Prostate gland (tissue), 2 donors: ENCODE results near the gene TOE1.

Experiments used
- CTCF ChIP-seq, 4 experiments: fragments of 200-600 bp in 2 of 4; fragments of 450-650 bp in 2 of 4; sonication (generic) in 2 of 4; IDR thresholded peaks; 1 replicate in 3 of 4; 2 replicates in 1 of 4; pipeline ENCODE4 v1.5.1; 2016 to 2019; ENCODE audit warnings: antibody characterized with exemption in 4 of 4, mild to moderate bottlenecking in 2 of 4, moderate library complexity in 2 of 4
- POLR2A ChIP-seq: fragments of 450-650 bp; IDR thresholded peaks from one replicate; pipeline ENCODE4 v1.6.1; 2016; ENCODE audit warnings: antibody characterized with exemption, mild to moderate bottlenecking
- POLR2AphosphoS5 ChIP-seq: sonication (generic); formaldehyde crosslinking; IDR thresholded peaks from one replicate; pipeline ENCODE4 v1.6.1; 2017; ENCODE audit warnings: antibody characterized with exemption

GRCh38 chr1:45340816-45341466, 971 bp downstream of the TOE1 start:
- TF ChIP-seq POLR2A, result no peak
- no peak for TF ChIP-seq CTCF (IDR thresholded peaks at IDR 0.05)
- TF ChIP-seq POLR2AphosphoS5, result no peak
